ENCODE results near the gene DOCK4.

The DOCK4 gene

DNA sequence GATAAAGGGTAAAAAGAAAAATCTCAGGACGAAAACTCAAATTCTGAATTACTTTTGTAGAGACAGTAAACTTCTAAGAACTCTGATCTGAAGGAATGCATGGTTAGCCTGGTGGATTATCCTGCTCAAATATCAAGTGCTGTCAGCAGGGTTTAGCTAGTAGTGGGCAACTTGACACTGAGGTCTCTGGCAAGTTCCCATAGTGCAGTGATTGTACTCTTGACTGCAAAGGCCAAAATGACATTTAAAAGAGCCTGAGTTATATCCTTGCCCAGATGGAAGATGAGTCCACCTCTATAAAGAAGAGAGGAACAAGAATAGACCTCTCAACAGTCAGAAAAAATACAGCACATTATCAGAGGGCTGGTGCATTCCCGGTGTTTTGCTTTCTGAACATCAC lies 339.4 kb downstream of the DOCK4 start:
- TF ChIP-seq ZFX (IDR thresholded peaks at IDR 0.05; ENCODE audit: borderline replicate concordance): no peak
- TF ChIP-seq, protein P1, sequence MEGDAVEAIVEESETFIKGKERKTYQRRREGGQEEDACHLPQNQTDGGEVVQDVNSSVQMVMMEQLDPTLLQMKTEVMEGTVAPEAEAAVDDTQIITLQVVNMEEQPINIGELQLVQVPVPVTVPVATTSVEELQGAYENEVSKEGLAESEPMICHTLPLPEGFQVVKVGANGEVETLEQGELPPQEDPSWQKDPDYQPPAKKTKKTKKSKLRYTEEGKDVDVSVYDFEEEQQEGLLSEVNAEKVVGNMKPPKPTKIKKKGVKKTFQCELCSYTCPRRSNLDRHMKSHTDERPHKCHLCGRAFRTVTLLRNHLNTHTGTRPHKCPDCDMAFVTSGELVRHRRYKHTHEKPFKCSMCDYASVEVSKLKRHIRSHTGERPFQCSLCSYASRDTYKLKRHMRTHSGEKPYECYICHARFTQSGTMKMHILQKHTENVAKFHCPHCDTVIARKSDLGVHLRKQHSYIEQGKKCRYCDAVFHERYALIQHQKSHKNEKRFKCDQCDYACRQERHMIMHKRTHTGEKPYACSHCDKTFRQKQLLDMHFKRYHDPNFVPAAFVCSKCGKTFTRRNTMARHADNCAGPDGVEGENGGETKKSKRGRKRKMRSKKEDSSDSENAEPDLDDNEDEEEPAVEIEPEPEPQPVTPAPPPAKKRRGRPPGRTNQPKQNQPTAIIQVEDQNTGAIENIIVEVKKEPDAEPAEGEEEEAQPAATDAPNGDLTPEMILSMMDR (IDR thresholded peaks at IDR 0.05): no peak
- no peak overlapping the region for H3K27ac ChIP-seq

DNA sequence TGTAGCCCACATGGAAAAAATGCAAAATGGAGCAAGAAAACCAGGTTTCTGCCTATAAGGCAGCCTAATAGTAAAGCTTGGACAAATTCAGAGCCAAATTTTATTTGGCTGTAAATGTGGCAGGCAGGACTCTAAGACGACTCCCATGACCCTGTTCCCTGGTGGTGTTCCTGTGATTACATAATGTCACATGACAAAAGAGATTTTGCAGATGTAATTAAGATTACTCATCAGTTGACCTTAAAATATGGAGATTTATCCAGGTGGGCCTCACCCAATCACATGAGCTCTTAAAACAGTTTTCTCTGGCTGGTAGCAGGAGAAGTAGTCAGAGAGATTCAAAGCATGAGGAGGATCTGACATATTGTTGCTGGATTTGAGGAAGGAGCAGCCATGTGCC lies 340.8 kb downstream of the DOCK4 start:
- TF ChIP-seq ZFX (IDR thresholded peaks at IDR 0.05; ENCODE audit: borderline replicate concordance): no peak
- TF ChIP-seq, protein P1 (IDR thresholded peaks at IDR 0.05): no peak
- H3K27ac ChIP-seq: no peak overlapping the region

DNA sequence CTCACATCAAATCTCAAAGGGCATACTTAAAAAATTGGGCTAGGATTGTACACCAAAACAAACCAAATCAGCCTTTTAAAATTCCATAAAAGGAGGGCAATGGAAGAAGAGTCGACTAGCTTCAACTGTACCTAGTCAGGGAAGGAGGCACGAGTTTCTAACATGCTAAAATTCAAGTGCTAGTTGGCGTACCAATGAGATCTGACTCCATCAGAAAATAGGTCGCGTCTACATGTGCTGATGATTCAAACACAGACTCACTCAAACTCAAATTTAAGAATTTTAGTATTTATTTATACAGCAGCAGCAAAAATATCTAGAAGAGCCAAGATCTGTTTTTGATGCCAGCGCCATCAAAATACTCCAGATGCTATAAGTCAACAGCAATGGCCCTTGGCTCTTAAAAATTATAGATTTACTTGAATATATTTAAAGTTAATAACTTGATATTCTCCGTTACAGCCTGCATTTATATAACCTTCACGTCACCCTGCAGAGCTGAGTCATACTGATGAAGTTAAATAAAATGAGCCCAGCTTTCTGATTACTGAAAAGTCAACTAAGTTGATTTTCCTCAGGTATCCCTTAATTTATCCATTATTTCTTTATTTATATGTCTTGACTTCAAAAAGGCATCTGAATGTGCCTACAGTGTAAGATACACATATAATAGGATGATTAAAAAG lies 341.8 kb downstream of the DOCK4 start:
- H3K27ac ChIP-seq: no peak overlapping the region
- no peak for TF ChIP-seq ZFX (IDR thresholded peaks at IDR 0.05; ENCODE audit: borderline replicate concordance)
- TF ChIP-seq, protein P1 (IDR thresholded peaks at IDR 0.05): no peak

DNA sequence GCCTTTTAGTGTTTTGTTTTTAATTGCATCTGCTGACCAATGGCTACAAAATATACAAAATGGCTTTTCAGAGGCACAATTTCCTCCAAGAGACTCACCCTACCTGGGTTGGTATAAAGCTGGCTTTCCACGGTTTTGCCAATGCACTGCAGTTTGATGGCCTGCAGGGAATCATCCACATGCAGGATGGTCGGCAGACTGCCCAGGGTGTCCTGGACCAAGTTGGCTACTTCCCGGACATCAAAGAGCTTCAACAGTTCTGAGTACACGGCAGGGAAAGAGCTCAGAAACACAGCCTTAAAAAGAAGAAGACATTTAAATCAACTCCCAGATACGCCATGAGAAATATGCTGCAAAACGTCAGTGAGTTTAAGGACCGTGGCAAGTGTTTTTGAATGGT lies 342.9 kb downstream of the DOCK4 start:
- H3K27ac ChIP-seq: no peak overlapping the region
- no peak for TF ChIP-seq ZFX (IDR thresholded peaks at IDR 0.05; ENCODE audit: borderline replicate concordance)
- TF ChIP-seq, protein P1 (IDR thresholded peaks at IDR 0.05): no peak

DNA sequence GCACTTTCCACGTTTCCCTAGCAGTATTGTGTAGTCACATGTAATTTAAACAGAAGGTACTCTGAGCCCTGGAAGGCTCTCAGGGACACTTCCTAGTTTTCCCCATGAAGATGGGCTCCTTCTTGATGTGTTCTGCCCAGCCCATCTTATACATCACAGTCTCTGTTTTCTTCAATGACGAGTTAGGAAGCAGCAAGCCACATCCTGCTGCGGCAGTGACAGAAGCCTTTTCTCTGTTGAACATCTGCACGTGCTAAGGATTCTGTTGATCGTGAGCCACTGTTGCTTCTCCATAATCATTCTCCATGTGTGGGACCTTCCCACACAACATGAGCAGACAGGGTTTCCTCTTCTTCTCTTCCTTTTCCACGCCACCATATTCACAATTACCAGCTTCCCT lies 346.0 kb downstream of the DOCK4 start:
- TF ChIP-seq ZFX (IDR thresholded peaks at IDR 0.05; ENCODE audit: borderline replicate concordance): no peak
- TF ChIP-seq, protein P1 (IDR thresholded peaks at IDR 0.05): no peak

DNA sequence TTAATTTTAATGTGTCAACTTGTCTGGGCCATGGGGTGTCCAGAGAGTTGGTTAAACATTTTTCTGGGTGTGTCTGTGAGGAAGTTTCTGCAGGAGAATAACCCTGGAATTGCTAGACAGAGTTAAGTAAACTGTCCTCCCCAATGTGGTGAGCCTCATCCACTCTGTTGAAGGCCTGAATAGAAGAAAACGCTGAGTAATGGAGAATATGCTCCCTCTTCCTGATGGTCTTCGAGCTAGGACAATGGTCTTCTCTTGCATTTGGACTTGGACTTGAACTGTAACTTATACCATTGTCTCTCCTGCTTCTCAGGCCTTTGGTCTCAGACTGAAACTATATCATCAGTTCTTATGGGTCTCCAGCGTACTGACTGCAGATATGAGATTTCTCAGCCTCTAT lies 347.9 kb downstream of the DOCK4 start:
- no peak for TF ChIP-seq ZFX (IDR thresholded peaks at IDR 0.05; ENCODE audit: borderline replicate concordance)
- TF ChIP-seq, protein P1 (IDR thresholded peaks at IDR 0.05): no peak
- no peak overlapping the region for H3K27ac ChIP-seq

More for the DNA sequence above, 346.0 kb downstream of the DOCK4 start:
- H3K27ac ChIP-seq: no peak overlapping the region

DNA sequence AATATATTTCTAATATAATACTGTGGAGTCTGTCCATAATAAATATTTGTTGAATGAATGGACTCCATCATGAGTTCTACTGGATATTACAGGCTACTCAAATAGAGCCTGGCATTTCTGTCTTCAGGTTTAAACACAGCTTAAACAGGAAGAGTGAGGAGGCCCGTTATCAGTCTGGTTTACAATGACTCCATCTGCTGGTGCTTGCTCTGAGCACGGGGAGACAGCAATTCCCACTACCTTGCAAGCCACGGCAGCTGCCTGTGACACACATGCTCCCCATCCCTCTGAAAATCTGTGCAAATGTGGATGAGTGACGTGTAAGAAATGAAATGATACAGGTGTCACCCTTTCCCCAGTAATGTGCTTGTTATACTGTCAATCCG lies 350.4 kb downstream of the DOCK4 start:
- no peak overlapping the region for H3K27ac ChIP-seq
- TF ChIP-seq ZFX (IDR thresholded peaks at IDR 0.05; ENCODE audit: borderline replicate concordance): no peak
- TF ChIP-seq, protein P1 (IDR thresholded peaks at IDR 0.05): no peak

All from 22Rv1 (cell line).